HepG2 (cell line): Measurements from ENCODE around the gene FAM120B. TPM values are rescaled to one million over a fixed set of nuclear protein-coding genes. Genes with fewer than 3 reads are reported as not detected.

Experiments used
- ATAC-seq: fragments of 200-7000 bp; cut with Tn5 transposase; 3 replicates; pipeline ENCODE4 v1.9.1; 2020; ENCODE audit warnings: mild to moderate bottlenecking, moderate library complexity
- BruUV-seq: library from RNA; stranded (reverse); fragments of 400-500 nt; replicated peaks from 2 replicates; lab custom pipeline; 2021; lab: Mats Ljungman, UMichigan
- CTCF ChIA-PET: fragments of 300-600 bp; formaldehyde crosslinking; extraction: SDS; loops from one replicate; lab custom pipeline; 2021; ENCODE audit warnings: low total read pairs, inconsistent platforms, low intra/inter-chr PET ratio; lab: Yijun Ruan, JAX
- POLR2A ChIA-PET: fragments of 350-600 bp; sonication (Branson Sonifier 250); formaldehyde crosslinking; loops from one replicate; lab custom pipeline; 2020; ENCODE audit warnings: antibody characterized with exemption, inconsistent platforms; lab: Yijun Ruan, JAX
- DNase-seq: peaks from one replicate; pipeline ENCODE4 v3.0.0-alpha.2; 2015; ENCODE audit warnings: low spot score
- FAIRE-seq: peaks from 3 replicates; lab custom pipeline; 2011; peaks lifted over from hg19 to GRCh38; lab: Jason Lieb, UNC
- H2AFZ ChIP-seq: one replicate; pipeline ENCODE4 v1.6.1; 2011; ENCODE audit warnings: low read length, inconsistent platforms
- H3K27ac ChIP-seq: fragments of 300-600 bp; 3 replicates; pipeline ENCODE4 v1.8.0; 2011; ENCODE audit warnings: mixed run types, mild to moderate bottlenecking, mixed read lengths, low read length, inconsistent platforms; ENCODE audit not compliant: insufficient read depth; ENCODE audit errors: extremely low read length
- H3K27me3 ChIP-seq, 2 experiments: fragments of 200-600 bp in 1 of 2; 2 replicates in 1 of 2; 3 replicates in 1 of 2; pipeline versions ENCODE4 v1.6.0 to v1.8.0; 2011; ENCODE audit warnings: low read length in 2 of 2, mild to moderate bottlenecking in 2 of 2, moderate library complexity in 2 of 2, inconsistent platforms in 1 of 2; ENCODE audit not compliant: insufficient read depth in 2 of 2, control insufficient read depth in 1 of 2
- H3K36me3 ChIP-seq, 2 experiments: fragments of 200-600 bp in 1 of 2; replicated peaks in 1 of 2; 2 replicates in 1 of 2; 3 replicates in 1 of 2; pipeline versions ENCODE4 v1.5.1 to v1.8.0; 2011; ENCODE audit warnings: low read length in 2 of 2, inconsistent platforms in 1 of 2; ENCODE audit not compliant: insufficient read depth in 2 of 2, control insufficient read depth in 1 of 2
- H3K4me1 ChIP-seq: 2 replicates; pipeline ENCODE4 v1.5.1; 2012; ENCODE audit warnings: low read length, inconsistent platforms; ENCODE audit not compliant: insufficient read depth
- H3K4me2 ChIP-seq: 2 replicates; pipeline ENCODE4 v1.6.0; 2011; ENCODE audit warnings: low read depth, low read length, inconsistent platforms
- H3K4me3 ChIP-seq, 3 experiments: fragments of 200-600 bp in 1 of 3; sonication (generic), shearing (Covaris generic) in 1 of 3; replicated peaks in 1 of 3; 2 replicates each; pipeline ENCODE4 v1.5.1; 2011 to 2016; ENCODE audit warnings: low read length in 3 of 3, inconsistent platforms in 2 of 3, low read depth in 2 of 3, mild to moderate bottlenecking in 2 of 3, control low read depth in 1 of 3, mixed read lengths in 1 of 3; ENCODE audit not compliant: insufficient read depth in 1 of 3
- H3K79me2 ChIP-seq: one replicate; pipeline ENCODE4 v1.6.1; 2011; ENCODE audit warnings: low read length, inconsistent platforms; ENCODE audit not compliant: insufficient read depth
- H3K9ac ChIP-seq: 2 replicates; pipeline ENCODE4 v1.6.0; 2011; ENCODE audit warnings: mild to moderate bottlenecking, low read depth, low read length, inconsistent platforms; ENCODE audit not compliant: insufficient read depth
- H3K9me3 ChIP-seq: 2 replicates; pipeline ENCODE4 v1.5.1; 2012; ENCODE audit warnings: mild to moderate bottlenecking, low read length
- H4K20me1 ChIP-seq: 2 replicates; pipeline ENCODE4 v1.6.0; 2011; ENCODE audit warnings: inconsistent platforms, mild to moderate bottlenecking, low read length, moderate library complexity; ENCODE audit not compliant: insufficient read depth
- NFE2 ChIP-seq: sonication (generic); formaldehyde crosslinking; IDR thresholded peaks from 2 replicates; pipeline ENCODE4 v1.4.0; 2020; ENCODE audit warnings: missing genetic modification reagents
- NFYB ChIP-seq: sonication (generic); formaldehyde crosslinking; IDR thresholded peaks from 2 replicates; pipeline ENCODE4 v1.4.0; 2020; ENCODE audit warnings: missing genetic modification reagents
- NR2F1 ChIP-seq, 2 experiments: fragments of 450-650 bp in 1 of 2; formaldehyde crosslinking in 1 of 2; IDR thresholded peaks; 2 replicates each; pipeline versions ENCODE4 v1.5.0 to v1.6.1; 2016 to 2020; ENCODE audit warnings: mild to moderate bottlenecking in 1 of 2, missing compliant biosample characterization in 1 of 2, missing genetic modification reagents in 1 of 2, moderate library complexity in 1 of 2
- PHF5A ChIP-seq: IDR thresholded peaks from one replicate; pipeline ENCODE4 v1.6.1; 2018; ENCODE audit warnings: low read depth, missing genetic modification reagents; ENCODE audit not compliant: unreplicated experiment
- PLRG1 ChIP-seq: fragments of 450-650 bp; conservative IDR thresholded peaks from 2 replicates; pipeline ENCODE4 v1.6.1; 2016
- SIN3A ChIP-seq: IDR thresholded peaks from 2 replicates; pipeline ENCODE4 v1.6.1; 2011; ENCODE audit warnings: low read depth, mild to moderate bottlenecking, control low read depth, low read length, borderline replicate concordance
- ZC3H13 ChIP-seq: sonication (generic); formaldehyde crosslinking; IDR thresholded peaks from 2 replicates; pipeline ENCODE4 v1.8.1; 2023; ENCODE audit warnings: mild to moderate bottlenecking, missing genetic modification reagents, moderate library complexity
- ZKSCAN8 ChIP-seq: IDR thresholded peaks from 2 replicates; pipeline ENCODE4 v1.6.1; 2016; ENCODE audit warnings: borderline replicate concordance, missing genetic modification reagents, missing compliant biosample characterization
- ZMAT3 ChIP-seq: sonication (generic); formaldehyde crosslinking; conservative IDR thresholded peaks from 2 replicates; pipeline ENCODE4 v1.7.0; 2021; ENCODE audit warnings: missing genetic modification reagents
- ZNF253 ChIP-seq: sonication (generic); formaldehyde crosslinking; IDR thresholded peaks from 2 replicates; pipeline ENCODE4 v1.8.0; 2022; ENCODE audit warnings: mild to moderate bottlenecking, missing genetic modification reagents, borderline replicate concordance
- ZNF33B ChIP-seq: sonication (generic); formaldehyde crosslinking; IDR thresholded peaks from 2 replicates; pipeline ENCODE4 v1.5.1; 2020; ENCODE audit warnings: mild to moderate bottlenecking, missing genetic modification reagents
- ZNF382 ChIP-seq: sonication (generic); formaldehyde crosslinking; IDR thresholded peaks from 2 replicates; pipeline ENCODE4 v1.5.0; 2020; ENCODE audit warnings: missing genetic modification reagents, mild to moderate bottlenecking, borderline replicate concordance
- ZNF775 ChIP-seq: sonication (generic); formaldehyde crosslinking; IDR thresholded peaks from 2 replicates; pipeline ENCODE4 v1.4.0; 2020; ENCODE audit warnings: missing genetic modification reagents, mild to moderate bottlenecking, moderate library complexity, borderline replicate concordance
- WGBS: methylation state at CpG from one replicate; pipeline ENCODE4 v1.1.6; 2017; ENCODE audit warnings: low lambda C conversion rate; 5-methylcytosine and 5-hydroxymethylcytosine counted together
- in situ Hi-C: cut with HindIII; loops from 2 replicates; pipeline ENCODE4 v1.10.0; 2017; ENCODE audit warnings: low pct_unique_long_range_greater_than_20kb; ENCODE audit not compliant: extremely low pct_ligation_motif_present
- intact Hi-C: fragments of 100-400 bp; cut with micrococcal nuclease; formaldehyde crosslinking; loops from one replicate; pipeline ENCODE4 v1.10.0; 2022; ENCODE audit not compliant: unreplicated experiment
- polyA plus RNA-seq, 8 experiments: library from polyadenylated mRNA; depleted of rRNA in 3 of 8; stranded (reverse) in 7 of 8; unstranded in 1 of 8; fragments of >200 nt; fragmentation: Illumina TruSeq in 4 of 8; extraction: Trizol in 4 of 8; gene quantifications; 2 replicates each; pipeline versions ENCODE4 v1.2.1 to v1.2.3, GENCODE V29; 2011 to 2016; ENCODE audit warnings: low read depth in 4 of 8, missing spikeins in 1 of 8, mixed read lengths in 1 of 8; ENCODE audit not compliant: insufficient read depth in 1 of 8
- total RNA-seq, 5 experiments: library from RNA; depleted of rRNA; stranded (reverse); fragments of >200 nt; fragmentation: Illumina TruSeq; extraction: Trizol; gene quantifications; 2 replicates each; pipeline ENCODE4 v1.2.3, GENCODE V29; 2016; ENCODE audit warnings: low read depth in 1 of 5
- TF ChIP-seq, protein P1 (sequence below): sonication (generic); formaldehyde crosslinking; IDR thresholded peaks from 2 replicates; pipeline ENCODE4 v1.4.0; 2020; ENCODE audit warnings: mild to moderate bottlenecking, missing genetic modification reagents
- TF ChIP-seq, protein P2 (sequence below): IDR thresholded peaks from 2 replicates; pipeline ENCODE4 v1.6.1; 2016
- TF ChIP-seq, protein P3 (sequence below): IDR thresholded peaks from 2 replicates; pipeline ENCODE4 v1.6.1; 2018; ENCODE audit warnings: missing genetic modification reagents
- TF ChIP-seq, protein P4 (sequence below): sonication (generic); formaldehyde crosslinking; IDR thresholded peaks from 2 replicates; pipeline ENCODE4 v1.4.0; 2020; ENCODE audit warnings: missing genetic modification reagents

The FAM120B gene
- total and polyA plus RNA-seq, 2 of the 13 experiments (the other 11 are each of a cell fraction or from before 2014, with no cell fraction given) = 9.2 to 10.7 TPM

DNA sequence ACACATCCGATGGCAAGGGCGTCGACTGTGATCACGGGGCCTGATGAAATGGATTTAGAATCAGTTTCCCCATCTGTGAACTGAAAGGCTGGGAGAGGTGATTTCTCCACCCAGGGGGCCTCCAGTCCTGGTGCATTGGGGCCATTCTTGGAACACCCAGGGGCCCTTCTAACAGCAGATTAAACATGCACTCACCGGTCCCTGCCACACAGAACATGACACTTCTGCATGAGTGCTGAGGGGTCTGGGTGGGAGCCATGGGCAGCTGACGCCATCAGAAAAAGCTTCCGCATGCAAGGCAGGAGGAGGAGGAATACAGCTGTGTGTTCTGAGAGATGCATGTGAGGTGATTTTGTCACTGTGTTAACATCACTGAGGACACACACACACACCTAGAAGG is 42.5 kb upstream of the FAM120B start:
- intact Hi-C loops = no loop called here
- CTCF ChIA-PET = no interaction called here
- ATAC-seq = no peak

More for the DNA sequence above, 42.5 kb upstream of the FAM120B start:
- POLR2A ChIA-PET = no interaction called here
- Histone ChIP-seq H2AFZ (no peak overlapping the region), H3K4me2 (no peak overlapping the region), H3K9me3 (no peaks in the 10 kb centered on the region), H3K4me3 (no peak overlapping the region), H3K9ac (no peak overlapping the region), H3K79me2 (no peaks in the 10 kb centered on the region), H3K36me3 (no peaks in the 10 kb centered on the region), H3K27me3 (peaks cover 15 to 69% of the 10 kb centered on the region in 2 experiments), H3K27ac (no peak overlapping the region), H3K4me1 (peaks cover 12% of the 10 kb centered on the region), H4K20me1 (no peaks in the 10 kb centered on the region; the same call in 1 of the 2 replicates)
- DNase-seq = no peak
- in situ Hi-C loops = no loop called here
- no TSS peak for BruUV-seq
- FAIRE-seq = no peak
- TF ChIP-seq, protein P1, sequence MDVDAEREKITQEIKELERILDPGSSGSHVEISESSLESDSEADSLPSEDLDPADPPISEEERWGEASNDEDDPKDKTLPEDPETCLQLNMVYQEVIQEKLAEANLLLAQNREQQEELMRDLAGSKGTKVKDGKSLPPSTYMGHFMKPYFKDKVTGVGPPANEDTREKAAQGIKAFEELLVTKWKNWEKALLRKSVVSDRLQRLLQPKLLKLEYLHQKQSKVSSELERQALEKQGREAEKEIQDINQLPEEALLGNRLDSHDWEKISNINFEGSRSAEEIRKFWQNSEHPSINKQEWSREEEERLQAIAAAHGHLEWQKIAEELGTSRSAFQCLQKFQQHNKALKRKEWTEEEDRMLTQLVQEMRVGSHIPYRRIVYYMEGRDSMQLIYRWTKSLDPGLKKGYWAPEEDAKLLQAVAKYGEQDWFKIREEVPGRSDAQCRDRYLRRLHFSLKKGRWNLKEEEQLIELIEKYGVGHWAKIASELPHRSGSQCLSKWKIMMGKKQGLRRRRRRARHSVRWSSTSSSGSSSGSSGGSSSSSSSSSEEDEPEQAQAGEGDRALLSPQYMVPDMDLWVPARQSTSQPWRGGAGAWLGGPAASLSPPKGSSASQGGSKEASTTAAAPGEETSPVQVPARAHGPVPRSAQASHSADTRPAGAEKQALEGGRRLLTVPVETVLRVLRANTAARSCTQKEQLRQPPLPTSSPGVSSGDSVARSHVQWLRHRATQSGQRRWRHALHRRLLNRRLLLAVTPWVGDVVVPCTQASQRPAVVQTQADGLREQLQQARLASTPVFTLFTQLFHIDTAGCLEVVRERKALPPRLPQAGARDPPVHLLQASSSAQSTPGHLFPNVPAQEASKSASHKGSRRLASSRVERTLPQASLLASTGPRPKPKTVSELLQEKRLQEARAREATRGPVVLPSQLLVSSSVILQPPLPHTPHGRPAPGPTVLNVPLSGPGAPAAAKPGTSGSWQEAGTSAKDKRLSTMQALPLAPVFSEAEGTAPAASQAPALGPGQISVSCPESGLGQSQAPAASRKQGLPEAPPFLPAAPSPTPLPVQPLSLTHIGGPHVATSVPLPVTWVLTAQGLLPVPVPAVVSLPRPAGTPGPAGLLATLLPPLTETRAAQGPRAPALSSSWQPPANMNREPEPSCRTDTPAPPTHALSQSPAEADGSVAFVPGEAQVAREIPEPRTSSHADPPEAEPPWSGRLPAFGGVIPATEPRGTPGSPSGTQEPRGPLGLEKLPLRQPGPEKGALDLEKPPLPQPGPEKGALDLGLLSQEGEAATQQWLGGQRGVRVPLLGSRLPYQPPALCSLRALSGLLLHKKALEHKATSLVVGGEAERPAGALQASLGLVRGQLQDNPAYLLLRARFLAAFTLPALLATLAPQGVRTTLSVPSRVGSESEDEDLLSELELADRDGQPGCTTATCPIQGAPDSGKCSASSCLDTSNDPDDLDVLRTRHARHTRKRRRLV (CRISPR knock-in tag) = no peak
- TF ChIP-seq ZNF253 (CRISPR knock-in tag) = no peak
- TF ChIP-seq ZNF775 (CRISPR knock-in tag) = no peak
- TF ChIP-seq NFYB = no peak
- no peak for TF ChIP-seq ZKSCAN8 (CRISPR knock-in tag)
- TF ChIP-seq, protein P2, sequence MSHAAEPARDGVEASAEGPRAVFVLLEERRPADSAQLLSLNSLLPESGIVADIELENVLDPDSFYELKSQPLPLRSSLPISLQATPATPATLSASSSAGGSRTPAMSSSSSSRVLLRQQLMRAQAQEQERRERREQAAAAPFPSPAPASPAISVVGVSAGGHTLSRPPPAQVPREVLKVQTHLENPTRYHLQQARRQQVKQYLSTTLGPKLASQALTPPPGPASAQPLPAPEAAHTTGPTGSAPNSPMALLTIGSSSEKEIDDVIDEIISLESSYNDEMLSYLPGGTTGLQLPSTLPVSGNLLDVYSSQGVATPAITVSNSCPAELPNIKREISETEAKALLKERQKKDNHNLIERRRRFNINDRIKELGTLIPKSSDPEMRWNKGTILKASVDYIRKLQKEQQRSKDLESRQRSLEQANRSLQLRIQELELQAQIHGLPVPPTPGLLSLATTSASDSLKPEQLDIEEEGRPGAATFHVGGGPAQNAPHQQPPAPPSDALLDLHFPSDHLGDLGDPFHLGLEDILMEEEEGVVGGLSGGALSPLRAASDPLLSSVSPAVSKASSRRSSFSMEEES (CRISPR knock-in tag) = no peak
- no peak for TF ChIP-seq PLRG1
- no peak for TF ChIP-seq ZC3H13 (CRISPR knock-in tag)
- TF ChIP-seq SIN3A = no peak
- TF ChIP-seq NR2F1 (CRISPR knock-in tag; IDR thresholded peaks at IDR 0.05) = no peak
- TF ChIP-seq, protein P3, sequence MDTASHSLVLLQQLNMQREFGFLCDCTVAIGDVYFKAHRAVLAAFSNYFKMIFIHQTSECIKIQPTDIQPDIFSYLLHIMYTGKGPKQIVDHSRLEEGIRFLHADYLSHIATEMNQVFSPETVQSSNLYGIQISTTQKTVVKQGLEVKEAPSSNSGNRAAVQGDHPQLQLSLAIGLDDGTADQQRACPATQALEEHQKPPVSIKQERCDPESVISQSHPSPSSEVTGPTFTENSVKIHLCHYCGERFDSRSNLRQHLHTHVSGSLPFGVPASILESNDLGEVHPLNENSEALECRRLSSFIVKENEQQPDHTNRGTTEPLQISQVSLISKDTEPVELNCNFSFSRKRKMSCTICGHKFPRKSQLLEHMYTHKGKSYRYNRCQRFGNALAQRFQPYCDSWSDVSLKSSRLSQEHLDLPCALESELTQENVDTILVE (CRISPR knock-in tag) = no peak
- no peak for TF ChIP-seq PHF5A (CRISPR knock-in tag)
- no peak for TF ChIP-seq ZMAT3 (CRISPR knock-in tag)
- TF ChIP-seq ZNF33B (CRISPR knock-in tag) = no peak
- TF ChIP-seq NFE2 (CRISPR knock-in tag) = no peak
- TF ChIP-seq, protein P4, sequence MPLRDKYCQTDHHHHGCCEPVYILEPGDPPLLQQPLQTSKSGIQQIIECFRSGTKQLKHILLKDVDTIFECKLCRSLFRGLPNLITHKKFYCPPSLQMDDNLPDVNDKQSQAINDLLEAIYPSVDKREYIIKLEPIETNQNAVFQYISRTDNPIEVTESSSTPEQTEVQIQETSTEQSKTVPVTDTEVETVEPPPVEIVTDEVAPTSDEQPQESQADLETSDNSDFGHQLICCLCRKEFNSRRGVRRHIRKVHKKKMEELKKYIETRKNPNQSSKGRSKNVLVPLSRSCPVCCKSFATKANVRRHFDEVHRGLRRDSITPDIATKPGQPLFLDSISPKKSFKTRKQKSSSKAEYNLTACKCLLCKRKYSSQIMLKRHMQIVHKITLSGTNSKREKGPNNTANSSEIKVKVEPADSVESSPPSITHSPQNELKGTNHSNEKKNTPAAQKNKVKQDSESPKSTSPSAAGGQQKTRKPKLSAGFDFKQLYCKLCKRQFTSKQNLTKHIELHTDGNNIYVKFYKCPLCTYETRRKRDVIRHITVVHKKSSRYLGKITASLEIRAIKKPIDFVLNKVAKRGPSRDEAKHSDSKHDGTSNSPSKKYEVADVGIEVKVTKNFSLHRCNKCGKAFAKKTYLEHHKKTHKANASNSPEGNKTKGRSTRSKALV (CRISPR knock-in tag) = no peak
- TF ChIP-seq ZNF382 (CRISPR knock-in tag) = no peak
- 21% methylated on average over 7 of the region's 7 CpGs for WGBS
